Hematopoietic multipotent progenitor cell (in vitro differentiated cells): ENCODE measurements around the gene KCNMB1. TPM values are rescaled to one million over a fixed set of nuclear protein-coding genes. Genes with fewer than 3 reads are reported as not detected.

Experiments
- total RNA-seq: library from RNA; depleted of rRNA; stranded (reverse); fragments of >200 nt; gene quantifications from one replicate; pipeline ENCODE4 v1.2.3, GENCODE V29; 2012

The KCNMB1 gene
- total RNA-seq, 1 donor = 0.27 TPM

Other genes starting within 250 kb of the KCNMB1 start
- gene C5orf58, start 156.4 kb downstream of the KCNMB1 start, total RNA-seq = under 0.01 TPM
- 70.8 TPM for gene LCP2, start 91.6 kb downstream of the KCNMB1 start, total RNA-seq
- gene KCNIP1, start 114.7 kb upstream of the KCNMB1 start, total RNA-seq = under 0.01 TPM